NB4 (cell line): ENCODE results near the gene STK16.
"Not testable (repeated sequence)": the region's sequence is repeated elsewhere in the genome, so short reads cannot be mapped to it uniquely, and the experiment has no call there.

ENCODE experiments used
- DNase-seq: peaks from one replicate; pipeline ENCODE4 v3.0.0; 2010; ENCODE audit warnings: low read depth
- H3K4me3 ChIP-seq: one replicate; pipeline ENCODE4 v1.5.1; 2011; ENCODE audit warnings: mild to moderate bottlenecking, low read depth, low read length, moderate library complexity
- MYC ChIP-seq: IDR thresholded peaks from 2 replicates; pipeline ENCODE4 v1.6.1; 2011; ENCODE audit warnings: low read depth, low read length
- POLR2A ChIP-seq: IDR thresholded peaks from 2 replicates; pipeline ENCODE4 v1.6.1; 2011; ENCODE audit warnings: mild to moderate bottlenecking; ENCODE audit not compliant: insufficient read length; ENCODE audit errors: extremely low read depth
- TF ChIP-seq, protein P1 (sequence below): IDR thresholded peaks from one replicate; pipeline ENCODE4 v1.5.1; 2012; ENCODE audit warnings: low read depth, low read length
- TF ChIP-seq, protein P2 (sequence below): IDR thresholded peaks from 2 replicates; pipeline ENCODE4 v1.6.1; 2011; ENCODE audit warnings: low read depth, low read length

Gene STK16, protein sequence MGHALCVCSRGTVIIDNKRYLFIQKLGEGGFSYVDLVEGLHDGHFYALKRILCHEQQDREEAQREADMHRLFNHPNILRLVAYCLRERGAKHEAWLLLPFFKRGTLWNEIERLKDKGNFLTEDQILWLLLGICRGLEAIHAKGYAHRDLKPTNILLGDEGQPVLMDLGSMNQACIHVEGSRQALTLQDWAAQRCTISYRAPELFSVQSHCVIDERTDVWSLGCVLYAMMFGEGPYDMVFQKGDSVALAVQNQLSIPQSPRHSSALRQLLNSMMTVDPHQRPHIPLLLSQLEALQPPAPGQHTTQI

DNA sequence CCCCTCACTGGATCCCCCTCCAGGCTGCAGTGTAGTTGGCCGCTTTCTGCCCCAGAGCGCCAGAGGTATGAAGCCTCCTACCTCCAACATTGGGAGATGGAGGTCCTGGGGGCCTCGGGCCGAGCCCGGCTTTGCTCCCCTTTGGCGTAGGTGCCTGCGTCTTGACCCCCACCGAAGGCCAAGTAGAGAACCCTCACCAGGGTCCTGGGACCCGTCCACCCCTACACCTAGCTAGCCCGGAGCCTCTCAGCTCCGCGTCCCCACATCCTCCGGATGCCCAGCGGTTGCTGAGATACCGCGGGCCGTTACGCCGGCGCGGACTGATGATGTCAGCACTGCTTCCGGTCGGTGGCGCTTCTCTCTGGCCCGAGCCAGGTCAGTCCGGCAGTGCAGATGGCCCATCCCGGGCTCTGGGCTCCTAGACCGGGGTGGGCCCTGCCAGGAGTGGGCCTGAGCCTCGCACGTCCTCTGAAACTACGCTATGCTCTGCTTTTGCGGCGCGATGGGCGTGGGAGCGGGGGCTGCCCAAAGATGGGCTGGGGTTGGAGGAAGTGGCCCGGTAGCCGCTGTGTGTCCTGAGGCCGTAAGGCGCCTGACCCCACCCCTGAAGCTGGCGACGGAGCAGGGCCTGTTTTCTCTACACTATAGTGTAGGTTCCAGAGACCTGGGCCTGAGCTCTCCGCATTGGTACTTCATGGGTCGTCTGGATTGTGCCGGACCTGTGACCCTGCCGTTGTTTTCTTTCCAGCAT lies at the start of gene STK16, which contains the start of gene GLB1L:
Gene STK16, plus strand, starts transcription at position 332 of the 751 bp plus-strand sequence. CDS start 521 bp downstream, outside the sequence.
Gene GLB1L, minus strand, starts transcription at position 297 of the 751 bp plus-strand sequence. CDS start 1,871 bp downstream, outside the sequence.
- DNase-seq: peak; percentile 95
- TF ChIP-seq, protein P1, sequence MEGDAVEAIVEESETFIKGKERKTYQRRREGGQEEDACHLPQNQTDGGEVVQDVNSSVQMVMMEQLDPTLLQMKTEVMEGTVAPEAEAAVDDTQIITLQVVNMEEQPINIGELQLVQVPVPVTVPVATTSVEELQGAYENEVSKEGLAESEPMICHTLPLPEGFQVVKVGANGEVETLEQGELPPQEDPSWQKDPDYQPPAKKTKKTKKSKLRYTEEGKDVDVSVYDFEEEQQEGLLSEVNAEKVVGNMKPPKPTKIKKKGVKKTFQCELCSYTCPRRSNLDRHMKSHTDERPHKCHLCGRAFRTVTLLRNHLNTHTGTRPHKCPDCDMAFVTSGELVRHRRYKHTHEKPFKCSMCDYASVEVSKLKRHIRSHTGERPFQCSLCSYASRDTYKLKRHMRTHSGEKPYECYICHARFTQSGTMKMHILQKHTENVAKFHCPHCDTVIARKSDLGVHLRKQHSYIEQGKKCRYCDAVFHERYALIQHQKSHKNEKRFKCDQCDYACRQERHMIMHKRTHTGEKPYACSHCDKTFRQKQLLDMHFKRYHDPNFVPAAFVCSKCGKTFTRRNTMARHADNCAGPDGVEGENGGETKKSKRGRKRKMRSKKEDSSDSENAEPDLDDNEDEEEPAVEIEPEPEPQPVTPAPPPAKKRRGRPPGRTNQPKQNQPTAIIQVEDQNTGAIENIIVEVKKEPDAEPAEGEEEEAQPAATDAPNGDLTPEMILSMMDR: no peak
- peak; percentile 82 for TF ChIP-seq POLR2A
- H3K4me3 ChIP-seq: peak within 1 kb of the TSS; percentile 91

DNA sequence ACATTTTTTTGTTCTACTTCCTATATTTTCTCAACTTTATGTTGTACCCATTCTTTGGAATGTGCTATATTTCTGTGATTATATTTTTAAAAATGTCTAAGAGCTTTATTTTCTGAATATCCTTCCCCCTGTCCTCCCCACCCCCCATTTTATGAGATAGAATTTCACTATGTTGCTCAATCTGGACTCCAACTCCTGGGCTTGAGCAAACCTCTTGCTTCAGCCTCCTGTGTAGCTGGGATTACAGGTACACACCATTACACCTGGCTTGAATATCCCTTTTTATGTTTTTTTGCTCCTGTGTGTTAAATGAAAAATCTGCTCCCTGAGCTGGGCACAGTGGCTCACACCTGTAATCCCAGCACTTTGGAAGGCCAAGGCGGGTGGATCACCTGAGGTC lies 47.9 kb upstream of the STK16 start:
- DNase-seq: no peak
- no peak overlapping the region for H3K4me3 ChIP-seq
- TF ChIP-seq, protein P1: no peak
- no peak for TF ChIP-seq MYC
- TF ChIP-seq POLR2A: no peak
- TF ChIP-seq, protein P2, sequence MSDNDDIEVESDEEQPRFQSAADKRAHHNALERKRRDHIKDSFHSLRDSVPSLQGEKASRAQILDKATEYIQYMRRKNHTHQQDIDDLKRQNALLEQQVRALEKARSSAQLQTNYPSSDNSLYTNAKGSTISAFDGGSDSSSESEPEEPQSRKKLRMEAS: no peak

DNA sequence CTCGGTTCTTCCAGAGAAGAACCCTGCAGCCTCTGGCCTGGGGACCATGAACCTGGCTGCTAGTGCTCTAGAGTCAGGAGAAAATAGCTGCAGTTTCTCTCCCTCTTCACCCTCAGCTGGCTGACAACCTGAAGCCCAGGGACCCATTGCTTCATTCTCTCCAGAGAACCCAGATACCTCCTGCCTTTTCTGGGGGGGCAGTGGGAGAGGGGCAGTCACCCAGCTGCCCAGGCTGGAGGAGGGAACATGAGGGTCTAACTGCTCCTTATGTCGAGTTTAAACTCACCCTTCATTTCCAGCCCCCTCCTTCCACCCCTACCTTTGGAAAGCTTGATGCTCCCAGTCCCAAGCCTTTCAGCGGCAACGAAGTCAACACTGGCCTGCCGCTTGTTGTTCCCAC lies 46.3 kb upstream of the STK16 start:
- no peak for DNase-seq
- no peak for TF ChIP-seq MYC
- TF ChIP-seq, protein P1: no peak

DNA sequence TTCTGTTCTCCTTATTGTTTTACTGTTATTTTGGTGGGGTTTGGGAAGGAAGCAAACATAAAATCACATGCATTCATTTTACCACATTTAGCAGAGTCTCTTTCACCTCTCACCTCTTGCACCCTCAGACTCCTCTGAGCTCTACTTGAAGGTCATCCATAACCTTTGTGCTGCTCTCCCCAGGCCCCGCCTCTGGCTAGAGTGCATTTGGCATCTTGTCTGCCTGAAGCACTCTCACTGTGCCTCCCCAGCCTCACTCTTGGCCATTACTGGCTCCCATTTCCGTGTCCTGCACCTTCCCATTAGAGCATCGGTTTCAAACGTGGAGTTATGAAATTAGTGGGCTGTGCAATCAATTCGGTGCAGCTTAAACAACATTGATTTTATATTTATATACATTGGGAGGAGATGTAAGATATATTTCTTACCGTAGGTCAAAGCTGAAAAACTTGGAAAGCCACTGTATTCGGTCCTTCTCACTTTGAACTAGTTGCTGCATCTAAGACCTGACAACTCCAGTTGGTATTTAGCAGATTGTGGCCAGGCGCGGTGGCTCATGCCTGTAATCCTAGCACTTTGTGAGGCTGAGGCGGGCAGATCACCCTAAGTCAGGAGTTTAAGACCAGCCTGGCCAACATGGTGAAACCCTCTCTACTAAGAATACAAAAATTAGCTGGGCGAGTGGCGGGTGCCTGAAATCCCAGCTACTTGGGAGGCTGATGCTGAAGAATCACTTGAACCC lies 45.6 kb upstream of the STK16 start:
- no peak for DNase-seq
- TF ChIP-seq, protein P1: no peak
- no peak overlapping the region for H3K4me3 ChIP-seq

More for the DNA sequence above, 46.3 kb upstream of the STK16 start:
- H3K4me3 ChIP-seq: no peak overlapping the region

DNA sequence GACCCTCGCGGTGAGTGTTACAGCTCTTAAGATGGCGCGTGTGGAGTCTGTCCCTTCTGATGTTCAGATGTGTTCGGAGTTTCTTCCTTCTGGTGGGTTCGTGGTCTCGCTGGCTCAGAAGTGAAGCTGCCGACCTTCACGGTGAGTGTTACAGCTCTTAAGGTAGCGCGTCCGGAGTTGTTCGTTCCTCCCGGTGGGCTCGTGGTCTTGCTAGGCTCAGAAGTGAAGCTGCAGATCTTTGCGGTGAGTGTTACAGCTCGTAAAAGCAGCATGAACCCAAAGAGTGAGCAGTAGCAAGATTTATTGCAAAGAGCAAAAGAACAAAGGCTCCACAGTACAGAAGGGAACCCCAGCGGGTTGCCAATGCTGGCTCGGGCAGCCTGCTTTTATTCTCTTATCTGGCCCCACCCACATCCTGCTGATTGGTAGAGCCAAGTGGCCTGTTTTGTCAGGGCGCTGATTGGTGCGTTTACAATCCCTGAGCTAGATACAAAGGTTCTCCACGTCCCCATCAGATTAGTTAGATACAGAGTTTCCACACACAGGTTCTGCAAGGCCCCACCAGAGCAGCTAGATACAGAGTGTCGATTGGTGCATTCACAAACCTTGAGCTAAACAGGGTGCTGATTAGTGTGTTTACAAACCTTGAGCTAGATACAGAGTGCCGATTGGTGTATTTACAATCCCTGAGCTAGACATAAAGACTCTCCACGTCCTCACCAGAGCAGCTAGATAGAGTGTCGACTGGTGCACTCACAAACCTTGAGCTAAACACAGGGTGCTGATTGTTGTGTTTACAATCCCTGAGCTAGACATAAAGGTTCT lies 44.6 kb upstream of the STK16 start:
- H3K4me3 ChIP-seq: not testable (repeated sequence)
- TF ChIP-seq POLR2A: peak; percentile 52
- peak; percentile 80 for DNase-seq

DNA sequence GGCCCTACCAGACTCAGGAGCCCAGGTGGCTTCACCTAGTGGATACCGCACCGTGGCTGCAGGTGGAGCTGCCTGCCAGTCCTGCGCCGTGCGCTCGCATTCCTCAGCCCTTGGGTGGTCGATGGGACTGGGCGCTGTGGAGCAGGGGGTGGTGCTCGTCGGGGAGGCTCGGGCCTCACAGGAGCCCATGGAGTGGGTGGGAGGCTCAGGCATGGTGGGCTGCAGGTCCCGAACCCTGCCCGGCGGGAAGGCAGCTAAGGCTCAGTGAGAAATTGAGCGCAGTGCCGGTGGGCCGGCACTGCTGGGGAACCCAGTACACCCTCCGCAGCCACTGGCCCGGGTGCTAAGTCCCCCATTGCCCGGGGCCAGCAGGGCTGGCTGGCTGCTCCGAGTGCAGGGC lies 43.9 kb upstream of the STK16 start:
- not testable (repeated sequence) for DNase-seq, H3K4me3 ChIP-seq
